K562 (cell line): ENCODE measurements around the gene COL25A1. TPM values are rescaled to one million over a fixed set of nuclear protein-coding genes. Genes with fewer than 3 reads are reported as not detected.

Source experiments
- COPS2 ChIP-seq: fragments of 450-650 bp; conservative IDR thresholded peaks from 2 replicates; pipeline ENCODE4 v1.6.1; 2016; ENCODE audit warnings: mild to moderate bottlenecking, moderate library complexity
- FOXJ3 ChIP-seq: sonication (generic); formaldehyde crosslinking; IDR thresholded peaks from 2 replicates; pipeline ENCODE4 v1.4.0; 2020; ENCODE audit warnings: mild to moderate bottlenecking, missing genetic modification reagents
- HDAC6 ChIP-seq: IDR thresholded peaks from 2 replicates; pipeline ENCODE4 v1.6.1; 2012; ENCODE audit warnings: low read depth, mild to moderate bottlenecking, control low read depth, inconsistent platforms, low read length, moderate library complexity
- KAT2B ChIP-seq: IDR thresholded peaks from one replicate; pipeline ENCODE4 v1.6.1; 2012; ENCODE audit warnings: low read depth, mild to moderate bottlenecking, control low read depth, inconsistent platforms, low read length, moderate library complexity
- PHF21A ChIP-seq: fragments of 450-650 bp; IDR thresholded peaks from 2 replicates; pipeline ENCODE4 v1.6.1; 2017; ENCODE audit warnings: low read depth, borderline replicate concordance
- STAT5A ChIP-seq: IDR thresholded peaks from 2 replicates; pipeline ENCODE4 v1.6.1; 2012; ENCODE audit warnings: low read length, inconsistent platforms, borderline replicate concordance
- ZNF551 ChIP-seq: fragments of 250-450 bp; sonication (Bioruptor Pico); IDR thresholded peaks from 2 replicates; pipeline ENCODE4 v1.5.0; 2021; ENCODE audit warnings: mild to moderate bottlenecking, moderate library complexity
- polyA plus RNA-seq, 8 experiments: library from polyadenylated mRNA; depleted of rRNA in 4 of 8; stranded (reverse) in 5 of 8; unstranded in 3 of 8; fragments of >200 nt; fragmentation: Nextera tagmentation in 2 of 8; fragmentation: Illumina TruSeq in 1 of 8; extraction: Ambion mirVana in 2 of 8; extraction: Trizol in 1 of 8; gene quantifications; 2 replicates each; pipeline versions ENCODE4 v1.2.1 to v1.2.3, GENCODE V29; 2011 to 2014; ENCODE audit warnings: inconsistent platforms in 1 of 8, missing spikeins in 1 of 8
- total RNA-seq, 7 experiments: library from RNA; depleted of rRNA in 6 of 7; stranded (reverse); fragments of >200 nt in 6 of 7; fragmentation: Illumina TruSeq in 2 of 7; extraction: Trizol in 2 of 7; gene quantifications; 2 replicates each; pipeline versions ENCODE4 v1.2.1 to v1.2.3, GENCODE V29; 2011 to 2021; ENCODE audit warnings: low replicate concordance in 1 of 7
- TF ChIP-seq, protein P1 (sequence below): fragments of 150-350 bp; IDR thresholded peaks from 2 replicates; pipeline ENCODE4 v1.6.1; 2014; ENCODE audit warnings: low read depth, mild to moderate bottlenecking, low read length, borderline replicate concordance
- TF ChIP-seq, protein P2 (sequence below): fragments of 250-450 bp; sonication (Bioruptor Pico); IDR thresholded peaks from 2 replicates; pipeline ENCODE4 v1.4.0; 2020; ENCODE audit warnings: mild to moderate bottlenecking
- TF ChIP-seq, protein P3 (sequence below), 2 experiments: fragments of 450-650 bp in 1 of 2; sonication (generic) in 1 of 2; formaldehyde crosslinking in 1 of 2; IDR thresholded peaks; 2 replicates each; pipeline versions ENCODE4 v1.7.1 to v1.9.0; 2016 to 2022; ENCODE audit warnings: inconsistent platforms in 1 of 2, mild to moderate bottlenecking in 1 of 2, missing genetic modification reagents in 1 of 2

COL25A1 gene
- total and polyA plus RNA-seq, 9 of the 15 experiments (the other 6 are each of a cell fraction or from before 2014, with no cell fraction given): 0.03 to 0.62 (median 0.27) TPM

DNA sequence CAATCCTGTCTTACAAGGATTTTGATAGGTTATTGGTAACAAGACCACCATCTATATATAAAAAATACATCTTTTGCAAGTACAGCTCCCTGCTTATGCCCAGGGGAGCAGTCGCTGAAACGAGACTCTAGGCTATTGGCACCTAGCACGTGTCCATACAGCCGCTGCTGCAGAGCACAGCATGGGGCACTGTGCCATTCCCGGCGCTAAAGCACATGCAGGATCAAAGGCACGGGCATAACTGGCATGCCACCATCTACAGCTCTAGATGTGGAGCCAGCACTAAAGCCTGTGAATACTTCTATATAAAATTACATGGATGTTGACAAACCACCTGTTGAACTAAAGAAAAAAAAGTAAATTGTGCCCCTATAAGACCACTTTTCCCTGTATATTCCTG, 144.8 kb downstream of the COL25A1 start (continued):
- TF ChIP-seq, protein P1, sequence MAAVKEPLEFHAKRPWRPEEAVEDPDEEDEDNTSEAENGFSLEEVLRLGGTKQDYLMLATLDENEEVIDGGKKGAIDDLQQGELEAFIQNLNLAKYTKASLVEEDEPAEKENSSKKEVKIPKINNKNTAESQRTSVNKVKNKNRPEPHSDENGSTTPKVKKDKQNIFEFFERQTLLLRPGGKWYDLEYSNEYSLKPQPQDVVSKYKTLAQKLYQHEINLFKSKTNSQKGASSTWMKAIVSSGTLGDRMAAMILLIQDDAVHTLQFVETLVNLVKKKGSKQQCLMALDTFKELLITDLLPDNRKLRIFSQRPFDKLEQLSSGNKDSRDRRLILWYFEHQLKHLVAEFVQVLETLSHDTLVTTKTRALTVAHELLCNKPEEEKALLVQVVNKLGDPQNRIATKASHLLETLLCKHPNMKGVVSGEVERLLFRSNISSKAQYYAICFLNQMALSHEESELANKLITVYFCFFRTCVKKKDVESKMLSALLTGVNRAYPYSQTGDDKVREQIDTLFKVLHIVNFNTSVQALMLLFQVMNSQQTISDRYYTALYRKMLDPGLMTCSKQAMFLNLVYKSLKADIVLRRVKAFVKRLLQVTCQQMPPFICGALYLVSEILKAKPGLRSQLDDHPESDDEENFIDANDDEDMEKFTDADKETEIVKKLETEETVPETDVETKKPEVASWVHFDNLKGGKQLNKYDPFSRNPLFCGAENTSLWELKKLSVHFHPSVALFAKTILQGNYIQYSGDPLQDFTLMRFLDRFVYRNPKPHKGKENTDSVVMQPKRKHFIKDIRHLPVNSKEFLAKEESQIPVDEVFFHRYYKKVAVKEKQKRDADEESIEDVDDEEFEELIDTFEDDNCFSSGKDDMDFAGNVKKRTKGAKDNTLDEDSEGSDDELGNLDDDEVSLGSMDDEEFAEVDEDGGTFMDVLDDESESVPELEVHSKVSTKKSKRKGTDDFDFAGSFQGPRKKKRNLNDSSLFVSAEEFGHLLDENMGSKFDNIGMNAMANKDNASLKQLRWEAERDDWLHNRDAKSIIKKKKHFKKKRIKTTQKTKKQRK: no peak
- TF ChIP-seq, protein P2, sequence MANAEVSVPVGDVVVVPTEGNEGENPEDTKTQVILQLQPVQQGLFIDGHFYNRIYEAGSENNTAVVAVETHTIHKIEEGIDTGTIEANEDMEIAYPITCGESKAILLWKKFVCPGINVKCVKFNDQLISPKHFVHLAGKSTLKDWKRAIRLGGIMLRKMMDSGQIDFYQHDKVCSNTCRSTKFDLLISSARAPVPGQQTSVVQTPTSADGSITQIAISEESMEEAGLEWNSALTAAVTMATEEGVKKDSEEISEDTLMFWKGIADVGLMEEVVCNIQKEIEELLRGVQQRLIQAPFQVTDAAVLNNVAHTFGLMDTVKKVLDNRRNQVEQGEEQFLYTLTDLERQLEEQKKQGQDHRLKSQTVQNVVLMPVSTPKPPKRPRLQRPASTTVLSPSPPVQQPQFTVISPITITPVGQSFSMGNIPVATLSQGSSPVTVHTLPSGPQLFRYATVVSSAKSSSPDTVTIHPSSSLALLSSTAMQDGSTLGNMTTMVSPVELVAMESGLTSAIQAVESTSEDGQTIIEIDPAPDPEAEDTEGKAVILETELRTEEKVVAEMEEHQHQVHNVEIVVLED (CRISPR knock-in tag): no peak
- TF ChIP-seq STAT5A (no peak), PHF21A (no peak), ZNF551 (CRISPR knock-in tag) (no peak), FOXJ3 (CRISPR knock-in tag) (no peak), HDAC6 (no peak), KAT2B (no peak), COPS2 (no peak)
- TF ChIP-seq, protein P3, sequence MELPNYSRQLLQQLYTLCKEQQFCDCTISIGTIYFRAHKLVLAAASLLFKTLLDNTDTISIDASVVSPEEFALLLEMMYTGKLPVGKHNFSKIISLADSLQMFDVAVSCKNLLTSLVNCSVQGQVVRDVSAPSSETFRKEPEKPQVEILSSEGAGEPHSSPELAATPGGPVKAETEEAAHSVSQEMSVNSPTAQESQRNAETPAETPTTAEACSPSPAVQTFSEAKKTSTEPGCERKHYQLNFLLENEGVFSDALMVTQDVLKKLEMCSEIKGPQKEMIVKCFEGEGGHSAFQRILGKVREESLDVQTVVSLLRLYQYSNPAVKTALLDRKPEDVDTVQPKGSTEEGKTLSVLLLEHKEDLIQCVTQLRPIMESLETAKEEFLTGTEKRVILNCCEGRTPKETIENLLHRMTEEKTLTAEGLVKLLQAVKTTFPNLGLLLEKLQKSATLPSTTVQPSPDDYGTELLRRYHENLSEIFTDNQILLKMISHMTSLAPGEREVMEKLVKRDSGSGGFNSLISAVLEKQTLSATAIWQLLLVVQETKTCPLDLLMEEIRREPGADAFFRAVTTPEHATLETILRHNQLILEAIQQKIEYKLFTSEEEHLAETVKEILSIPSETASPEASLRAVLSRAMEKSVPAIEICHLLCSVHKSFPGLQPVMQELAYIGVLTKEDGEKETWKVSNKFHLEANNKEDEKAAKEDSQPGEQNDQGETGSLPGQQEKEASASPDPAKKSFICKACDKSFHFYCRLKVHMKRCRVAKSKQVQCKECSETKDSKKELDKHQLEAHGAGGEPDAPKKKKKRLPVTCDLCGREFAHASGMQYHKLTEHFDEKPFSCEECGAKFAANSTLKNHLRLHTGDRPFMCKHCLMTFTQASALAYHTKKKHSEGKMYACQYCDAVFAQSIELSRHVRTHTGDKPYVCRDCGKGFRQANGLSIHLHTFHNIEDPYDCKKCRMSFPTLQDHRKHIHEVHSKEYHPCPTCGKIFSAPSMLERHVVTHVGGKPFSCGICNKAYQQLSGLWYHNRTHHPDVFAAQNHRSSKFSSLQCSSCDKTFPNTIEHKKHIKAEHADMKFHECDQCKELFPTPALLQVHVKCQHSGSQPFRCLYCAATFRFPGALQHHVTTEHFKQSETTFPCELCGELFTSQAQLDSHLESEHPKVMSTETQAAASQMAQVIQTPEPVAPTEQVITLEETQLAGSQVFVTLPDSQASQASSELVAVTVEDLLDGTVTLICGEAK (IDR thresholded peaks at IDR 0.05): no peak
- TF ChIP-seq, protein P3 (CRISPR knock-in tag; IDR thresholded peaks at IDR 0.05): no peak
